Duodenal mucosa (tissue), 2 donors: ENCODE results near the gene GPBAR1.

ENCODE experiments used
- H3K27ac ChIP-seq: one replicate; pipeline ENCODE4 v1.7.0; 2013; ENCODE audit warnings: low read depth, low read length
- H3K27me3 ChIP-seq, 2 donors: one replicate each; pipeline ENCODE4 v1.7.0; 2013; ENCODE audit warnings: low read length in 2 of 2, control low read depth in 1 of 2; ENCODE audit not compliant: insufficient read depth in 2 of 2, control insufficient read depth in 1 of 2
- H3K36me3 ChIP-seq, 2 donors: one replicate each; pipeline ENCODE4 v1.7.0; 2013; ENCODE audit warnings: low read length in 2 of 2, control low read depth in 1 of 2; ENCODE audit not compliant: insufficient read depth in 2 of 2, control insufficient read depth in 1 of 2
- H3K4me1 ChIP-seq, 2 donors: one replicate each; pipeline ENCODE4 v1.7.0; 2013; ENCODE audit warnings: low read length in 2 of 2, control low read depth in 1 of 2; ENCODE audit not compliant: insufficient read depth in 2 of 2, control insufficient read depth in 1 of 2
- H3K4me3 ChIP-seq, 2 donors: one replicate each; pipeline ENCODE4 v1.7.0; 2013; ENCODE audit warnings: low read length in 2 of 2, low read depth in 1 of 2
- H3K9ac ChIP-seq, 2 donors: one replicate each; pipeline ENCODE4 v1.7.0; 2013; ENCODE audit warnings: low read length in 2 of 2, low read depth in 1 of 2
- H3K9me3 ChIP-seq, 2 donors: one replicate each; pipeline ENCODE4 v1.7.0; 2013; ENCODE audit warnings: low read length in 2 of 2, control low read depth in 1 of 2; ENCODE audit not compliant: control insufficient read depth in 1 of 2

GPBAR1 gene

GRCh38 chr2:218274586-218274985 is 13.8 kb downstream of the GPBAR1 start:
- Histone ChIP-seq H3K4me1 (peaks cover 25 to 32% of the 10 kb centered on the region in 2 donors), H3K9ac (no peak overlapping the region), H3K36me3 (peaks cover 55 to 61% of the 10 kb centered on the region in 2 donors), H3K9me3 (no peaks in the 10 kb centered on the region), H3K27ac (no peak overlapping the region), H3K27me3 (no peaks in the 10 kb centered on the region), H3K4me3 (no peak overlapping the region)

DNA sequence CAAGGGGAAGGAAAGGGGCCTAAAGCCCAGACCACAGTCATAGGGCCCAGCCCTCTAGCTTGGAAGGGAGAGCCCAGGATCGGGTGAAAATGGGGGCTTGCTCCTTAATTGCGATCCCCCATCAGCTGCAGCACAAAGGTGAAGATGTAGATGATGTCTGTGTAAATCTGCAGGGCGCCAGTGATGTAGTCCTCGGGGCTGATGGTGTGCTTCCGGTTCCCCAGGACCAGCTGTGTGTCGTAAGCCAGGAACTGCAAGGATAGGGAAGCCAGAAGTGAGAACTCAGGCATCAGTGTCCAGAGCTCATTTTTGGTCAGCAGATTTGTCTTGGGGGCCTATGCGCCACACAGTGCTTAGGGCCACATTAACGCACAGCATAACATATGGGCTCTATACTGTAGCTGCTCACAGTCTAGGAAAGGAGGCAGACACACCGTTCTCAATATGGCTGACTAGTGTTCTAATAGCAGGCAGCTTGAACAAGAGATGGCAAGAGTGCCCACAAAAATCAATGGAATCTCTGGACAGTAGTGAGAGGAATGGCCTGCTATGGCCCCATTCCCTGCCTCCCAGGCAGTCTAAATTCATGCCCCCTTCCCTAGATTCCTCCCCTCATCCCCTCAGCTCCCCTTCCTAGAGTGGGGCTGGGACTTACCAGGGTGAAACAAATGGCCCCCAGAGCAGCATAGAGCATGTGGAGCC is 14.7 kb downstream of the GPBAR1 start:
- Histone ChIP-seq H3K27me3 (no peaks in the 10 kb centered on the region), H3K9me3 (no peaks in the 10 kb centered on the region), H3K4me1 (peaks cover 25 to 32% of the 10 kb centered on the region in 2 donors), H3K4me3 (no peak overlapping the region), H3K27ac (no peak overlapping the region), H3K9ac (peak overlapping the region in 1 of 2 donors; percentile 28), H3K36me3 (peaks cover 64 to 70% of the 10 kb centered on the region in 2 donors)

DNA sequence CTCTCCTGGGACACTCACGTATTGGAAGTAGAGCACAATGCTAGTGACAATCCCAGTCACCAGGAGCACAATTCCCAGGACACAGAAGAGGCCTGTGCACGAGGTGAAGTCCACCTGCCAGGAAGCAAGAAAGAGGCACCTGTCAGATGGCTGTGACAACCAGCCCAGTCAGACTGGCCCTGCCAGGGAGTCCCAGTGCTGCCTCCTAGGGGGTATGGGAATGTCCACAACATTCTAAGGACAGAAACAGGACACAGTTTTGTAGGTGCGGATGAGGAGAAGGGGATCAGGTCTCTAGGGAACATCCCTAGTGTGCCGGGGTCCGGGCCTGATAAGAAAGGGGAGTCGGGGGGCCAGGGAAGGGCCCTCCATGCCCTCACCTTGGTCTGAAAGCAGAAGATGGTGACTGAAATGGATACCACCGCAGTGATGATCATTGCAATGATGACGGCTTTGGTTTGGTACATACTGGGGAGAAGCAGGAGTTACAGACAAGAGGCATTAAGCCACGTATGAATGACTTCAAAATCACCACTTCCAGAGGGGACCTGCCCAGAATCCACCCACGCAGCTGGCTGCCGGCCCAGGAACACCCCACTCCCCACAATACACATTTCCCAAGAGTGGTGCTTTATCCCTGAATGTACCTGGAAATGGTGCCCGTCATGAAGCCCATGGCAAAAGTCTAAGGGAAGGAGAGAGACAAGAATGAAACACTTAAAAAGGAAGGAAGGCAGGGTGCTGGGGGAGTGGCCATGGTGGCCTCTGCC is 16.4 kb downstream of the GPBAR1 start:
- Histone ChIP-seq H3K36me3 (peaks cover 68 to 86% of the 10 kb centered on the region in 2 donors), H3K4me3 (no peak overlapping the region), H3K9ac (no peak overlapping the region), H3K9me3 (no peaks in the 10 kb centered on the region), H3K4me1 (peaks cover 11 to 19% of the 10 kb centered on the region in 2 donors), H3K27ac (no peak overlapping the region), H3K27me3 (no peaks in the 10 kb centered on the region)

GRCh38 chr2:218277921-218278320 is 17.1 kb downstream of the GPBAR1 start:
- Histone ChIP-seq H3K36me3 (peaks cover 69 to 90% of the 10 kb centered on the region in 2 donors), H3K27me3 (no peaks in the 10 kb centered on the region), H3K9ac (no peak overlapping the region), H3K4me3 (no peak overlapping the region), H3K4me1 (peaks cover 3 to 15% of the 10 kb centered on the region in 2 donors), H3K9me3 (no peaks in the 10 kb centered on the region), H3K27ac (no peak overlapping the region)

DNA sequence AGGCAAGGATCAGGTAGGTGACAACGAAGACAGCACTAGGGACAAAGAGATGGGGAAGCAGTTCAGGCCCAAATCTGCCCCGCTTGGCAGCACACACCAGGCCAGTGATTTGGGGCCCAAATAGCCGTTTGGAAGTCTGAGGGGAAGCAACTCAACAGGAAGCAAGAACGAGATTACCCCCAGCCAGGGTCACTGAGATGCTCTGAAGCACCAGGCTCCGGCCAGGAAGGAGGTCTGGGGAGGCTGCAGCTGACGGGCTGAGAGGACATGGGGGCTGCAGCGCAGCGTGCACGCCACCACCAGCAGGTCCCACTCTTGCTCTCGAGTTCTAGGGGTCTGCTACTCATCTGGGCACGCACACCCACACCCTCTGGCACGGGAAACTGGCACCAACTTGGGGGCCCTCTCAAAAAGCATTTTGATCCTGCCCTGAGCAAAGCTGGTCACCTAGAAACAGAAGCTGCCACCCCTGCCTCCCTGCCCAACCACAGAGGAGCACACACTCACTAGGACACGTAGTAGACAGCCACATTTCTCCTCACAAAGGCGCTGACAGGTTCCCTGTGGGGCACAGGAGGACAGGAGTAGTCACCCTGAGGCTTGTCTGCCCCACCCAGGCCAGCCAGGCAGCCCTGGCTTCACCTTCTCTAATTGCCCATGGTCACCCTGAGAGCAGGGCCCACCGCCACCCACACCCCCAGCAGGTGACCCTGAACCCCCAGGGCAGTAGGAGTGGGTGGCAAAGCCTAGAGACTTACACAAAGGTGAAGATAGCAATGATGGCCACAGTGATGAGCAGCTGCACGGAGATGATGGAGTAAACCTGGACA is 17.9 kb downstream of the GPBAR1 start:
- Histone ChIP-seq H3K27ac (no peak overlapping the region), H3K36me3 (peaks cover 68 to 95% of the 10 kb centered on the region in 2 donors), H3K27me3 (no peaks in the 10 kb centered on the region), H3K9me3 (no peaks in the 10 kb centered on the region), H3K4me3 (no peak overlapping the region), H3K4me1 (peaks cover 8 to 20% of the 10 kb centered on the region in 2 donors), H3K9ac (no peak overlapping the region)

DNA sequence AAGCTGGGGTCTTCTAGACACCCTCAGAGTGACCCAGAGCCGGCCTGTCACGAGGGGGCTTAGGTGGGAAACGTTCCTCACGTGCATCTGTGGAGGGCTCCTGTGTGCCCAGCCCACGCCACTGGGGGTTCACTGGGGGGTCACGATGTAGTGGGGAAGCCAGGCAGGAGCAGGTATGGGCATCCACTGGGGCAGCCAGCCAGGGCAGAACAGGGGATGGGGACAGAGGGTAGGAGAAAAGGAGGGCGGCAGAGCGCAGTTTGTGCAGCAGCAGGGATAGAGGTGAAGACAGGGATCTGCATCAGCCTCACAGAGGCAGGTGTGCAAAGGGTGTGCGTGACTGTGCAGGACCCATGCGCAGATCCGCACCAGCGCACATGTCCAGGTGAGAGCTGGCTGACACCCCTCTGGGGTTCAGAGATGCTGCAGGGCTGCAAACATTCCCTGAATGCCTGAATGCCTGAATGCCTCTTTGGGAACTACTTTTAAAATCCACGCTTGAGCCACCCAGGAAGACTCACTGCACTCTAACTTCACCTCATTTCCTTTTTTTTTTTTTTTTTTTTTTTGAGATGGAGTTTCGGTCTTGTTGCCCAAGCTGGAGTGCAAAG is 19.6 kb downstream of the GPBAR1 start:
- Histone ChIP-seq H3K4me3 (no peak overlapping the region), H3K27me3 (no peaks in the 10 kb centered on the region), H3K4me1 (peaks cover 23 to 31% of the 10 kb centered on the region in 2 donors), H3K27ac (no peak overlapping the region), H3K9me3 (no peaks in the 10 kb centered on the region), H3K36me3 (peaks cover 52 to 82% of the 10 kb centered on the region in 2 donors), H3K9ac (no peak overlapping the region)

GRCh38 chr2:218281449-218281848 is 20.6 kb downstream of the GPBAR1 start:
- Histone ChIP-seq H3K4me3 (no peak overlapping the region), H3K9me3 (no peaks in the 10 kb centered on the region), H3K36me3 (peaks cover 41 to 73% of the 10 kb centered on the region in 2 donors), H3K27me3 (no peaks in the 10 kb centered on the region), H3K4me1 (peaks cover 33 to 37% of the 10 kb centered on the region in 2 donors), H3K9ac (no peak overlapping the region), H3K27ac (no peak overlapping the region)

DNA sequence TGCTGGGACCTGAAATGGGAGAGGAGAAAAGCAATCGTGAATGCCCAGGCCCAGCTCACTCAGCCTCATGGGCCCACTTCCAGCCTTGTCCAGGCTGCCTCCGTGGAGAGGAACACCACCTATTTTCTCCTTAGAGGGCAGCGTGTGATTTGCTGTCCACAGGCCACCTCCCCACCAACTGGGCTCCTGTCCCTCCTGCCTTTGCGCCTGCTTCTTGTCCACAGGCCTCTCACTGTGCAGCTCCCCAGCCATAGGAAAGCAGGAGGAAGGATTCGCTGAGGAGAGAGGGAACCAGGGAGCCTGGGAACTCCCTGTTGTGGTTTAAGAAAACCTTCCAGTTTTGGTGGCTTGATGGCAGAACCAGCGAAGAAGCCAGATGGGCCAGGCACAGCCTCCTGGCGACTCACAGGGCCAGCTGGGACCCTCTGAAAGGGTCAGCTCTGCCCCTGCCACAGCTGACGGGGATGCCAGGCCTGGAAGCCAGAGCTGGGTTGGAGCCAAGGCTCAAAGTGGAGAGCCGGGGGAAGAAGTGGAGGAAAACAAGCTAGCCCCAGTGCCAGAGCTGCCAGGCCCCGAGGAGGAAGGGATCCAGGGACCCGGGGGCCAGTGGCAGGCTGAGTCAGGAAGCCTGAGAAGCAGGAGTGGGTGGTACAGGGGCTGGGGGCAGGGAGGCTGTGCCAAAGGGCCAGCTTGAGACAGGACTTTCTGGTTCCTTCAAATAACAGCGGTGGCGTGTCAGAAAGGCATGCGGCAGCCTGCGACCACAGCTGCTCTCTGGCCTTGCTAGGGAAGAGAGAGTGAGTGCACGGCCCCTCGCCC is 21.6 kb downstream of the GPBAR1 start:
- H3K36me3 ChIP-seq: peaks cover 32 to 64% of the 10 kb centered on the region in 2 donors
- H3K9ac ChIP-seq: no peak overlapping the region

GRCh38 chr2:218284106-218284811 is 23.4 kb downstream of the GPBAR1 start:
- Histone ChIP-seq H3K4me1 (peaks cover 58 to 59% of the 10 kb centered on the region in 2 donors), H3K27me3 (no peaks in the 10 kb centered on the region), H3K4me3 (peak overlapping the region; percentile 54 to 57), H3K36me3 (peaks cover 18 to 45% of the 10 kb centered on the region in 2 donors), H3K27ac (peak overlapping the region; percentile 61), H3K9ac (peak overlapping the region; percentile 23 to 48), H3K9me3 (no peaks in the 10 kb centered on the region)

More for the DNA sequence above, 21.6 kb downstream of the GPBAR1 start:
- H3K4me3 ChIP-seq: no peak overlapping the region
- H3K27ac ChIP-seq: peak overlapping the region; percentile 43
- H3K27me3 ChIP-seq: no peaks in the 10 kb centered on the region
- no peaks in the 10 kb centered on the region for H3K9me3 ChIP-seq
- peaks cover 43% of the 10 kb centered on the region in 2 donors for H3K4me1 ChIP-seq
